Measurements from ENCODE around the gene RPL5. TPM values are rescaled to one million over a fixed set of nuclear protein-coding genes. Genes with fewer than 3 reads are reported as not detected.
A peak's percentile ranks its signal among the peaks of the same experiment; 100 is the strongest.

RPL5 gene
- total RNA-seq, 3 donors from 2014 or later (not counting 1 experiment from before 2014, with no cell fraction given), result 573 to 679 (median 647) TPM

DNA sequence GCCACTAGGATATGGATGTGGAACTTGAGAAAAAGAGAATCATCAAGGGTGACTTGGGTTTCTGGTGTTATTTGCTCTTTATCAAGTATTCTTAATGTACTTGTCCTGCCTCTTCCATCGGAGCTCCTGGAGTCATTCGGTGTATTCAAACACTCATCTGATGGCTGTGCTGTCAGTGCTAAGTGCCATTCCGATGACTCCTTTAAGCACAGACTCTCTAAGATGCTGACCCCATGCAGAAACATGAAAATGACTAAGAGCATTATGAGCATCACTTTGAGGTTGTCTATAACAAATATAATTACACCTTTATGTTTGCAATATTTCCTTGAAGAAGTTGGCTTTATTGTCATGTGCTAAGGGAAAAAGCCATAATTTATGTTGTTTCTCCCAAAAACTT, 11.3 kb upstream of the RPL5 start:
- H3K27ac ChIP-seq (ENCODE audit: low read length), result no peak overlapping the region
- TF ChIP-seq, protein P1, sequence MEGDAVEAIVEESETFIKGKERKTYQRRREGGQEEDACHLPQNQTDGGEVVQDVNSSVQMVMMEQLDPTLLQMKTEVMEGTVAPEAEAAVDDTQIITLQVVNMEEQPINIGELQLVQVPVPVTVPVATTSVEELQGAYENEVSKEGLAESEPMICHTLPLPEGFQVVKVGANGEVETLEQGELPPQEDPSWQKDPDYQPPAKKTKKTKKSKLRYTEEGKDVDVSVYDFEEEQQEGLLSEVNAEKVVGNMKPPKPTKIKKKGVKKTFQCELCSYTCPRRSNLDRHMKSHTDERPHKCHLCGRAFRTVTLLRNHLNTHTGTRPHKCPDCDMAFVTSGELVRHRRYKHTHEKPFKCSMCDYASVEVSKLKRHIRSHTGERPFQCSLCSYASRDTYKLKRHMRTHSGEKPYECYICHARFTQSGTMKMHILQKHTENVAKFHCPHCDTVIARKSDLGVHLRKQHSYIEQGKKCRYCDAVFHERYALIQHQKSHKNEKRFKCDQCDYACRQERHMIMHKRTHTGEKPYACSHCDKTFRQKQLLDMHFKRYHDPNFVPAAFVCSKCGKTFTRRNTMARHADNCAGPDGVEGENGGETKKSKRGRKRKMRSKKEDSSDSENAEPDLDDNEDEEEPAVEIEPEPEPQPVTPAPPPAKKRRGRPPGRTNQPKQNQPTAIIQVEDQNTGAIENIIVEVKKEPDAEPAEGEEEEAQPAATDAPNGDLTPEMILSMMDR (IDR thresholded peaks at IDR 0.05), result no peak
- Mint-ChIP-seq H3K9me3 (no peaks in the 10 kb centered on the region), H3K27ac (no peak overlapping the region), H3K36me3 (no peaks in the 10 kb centered on the region), H3K4me1 (no peaks in the 10 kb centered on the region), H3K4me3 (no peak overlapping the region), H3K27me3 (ENCODE audit: low read depth in 2 of 2) (peaks cover 14 to 15% of the 10 kb centered on the region in 2 donors)
- WGBS (ENCODE audit: insufficient coverage), result 95% methylated on average over 3 of the region's 3 CpGs
- no peaks in the 10 kb centered on the region for H3K36me3 ChIP-seq (ENCODE audit: control insufficient read depth, insufficient read depth, low read length)
- ATAC-seq, result no peak
- intact Hi-C loops (cut with micrococcal nuclease), result no loop called here
- H3K4me3 ChIP-seq (ENCODE audit: low read length), result no peak overlapping the region
- no peaks in the 10 kb centered on the region for H3K27me3 ChIP-seq (ENCODE audit: control insufficient read depth, insufficient read depth, low read length)
- H3K4me1 ChIP-seq (ENCODE audit: control insufficient read depth, insufficient read depth, low read length), result no peaks in the 10 kb centered on the region
- no peak for DNase-seq
- H3K9me3 ChIP-seq (ENCODE audit: control insufficient read depth, insufficient read depth, low read length), result no peaks in the 10 kb centered on the region

DNA sequence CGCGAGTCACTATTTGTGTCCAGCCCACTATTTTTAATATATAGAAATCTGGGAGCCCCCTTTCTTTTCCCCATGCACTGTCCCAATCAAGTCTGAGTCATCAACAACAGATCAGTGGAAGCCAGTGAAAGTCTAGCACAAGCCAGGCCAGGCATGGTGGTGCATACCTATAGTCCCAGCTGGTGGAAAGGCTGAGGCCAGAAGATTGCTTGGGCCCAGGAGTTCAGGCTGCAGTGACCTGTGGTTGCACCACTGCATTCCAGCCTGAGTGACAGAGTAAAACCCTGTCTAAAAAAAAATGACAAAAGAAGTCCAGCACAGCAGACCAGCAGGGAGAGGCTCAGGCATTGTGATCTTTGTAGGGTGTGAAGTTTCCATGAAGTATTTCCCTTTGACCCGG, 9.0 kb upstream of the RPL5 start:
- TF ChIP-seq, protein P1 (IDR thresholded peaks at IDR 0.05), result no peak
- Mint-ChIP-seq H3K27ac (no peak overlapping the region), H3K4me1 (no peaks in the 10 kb centered on the region), H3K9me3 (no peaks in the 10 kb centered on the region), H3K27me3 (ENCODE audit: low read depth in 2 of 2) (peaks cover 7 to 9% of the 10 kb centered on the region in 2 donors), H3K4me3 (no peak overlapping the region), H3K36me3 (no peaks in the 10 kb centered on the region)
- WGBS (ENCODE audit: insufficient coverage), result 100% methylated on average over 1 of the region's 3 CpGs
- no peaks in the 10 kb centered on the region for H3K27me3 ChIP-seq (ENCODE audit: control insufficient read depth, insufficient read depth, low read length)
- no peaks in the 10 kb centered on the region for H3K4me1 ChIP-seq (ENCODE audit: control insufficient read depth, insufficient read depth, low read length)
- intact Hi-C loops (cut with micrococcal nuclease), result no loop called here
- ATAC-seq (no peak), DNase-seq (no peak)
- no peak overlapping the region for H3K4me3 ChIP-seq (ENCODE audit: low read length)
- no peaks in the 10 kb centered on the region for H3K36me3 ChIP-seq (ENCODE audit: control insufficient read depth, insufficient read depth, low read length)
- H3K9me3 ChIP-seq (ENCODE audit: control insufficient read depth, insufficient read depth, low read length), result no peaks in the 10 kb centered on the region
- H3K27ac ChIP-seq (ENCODE audit: low read length), result no peak overlapping the region

DNA sequence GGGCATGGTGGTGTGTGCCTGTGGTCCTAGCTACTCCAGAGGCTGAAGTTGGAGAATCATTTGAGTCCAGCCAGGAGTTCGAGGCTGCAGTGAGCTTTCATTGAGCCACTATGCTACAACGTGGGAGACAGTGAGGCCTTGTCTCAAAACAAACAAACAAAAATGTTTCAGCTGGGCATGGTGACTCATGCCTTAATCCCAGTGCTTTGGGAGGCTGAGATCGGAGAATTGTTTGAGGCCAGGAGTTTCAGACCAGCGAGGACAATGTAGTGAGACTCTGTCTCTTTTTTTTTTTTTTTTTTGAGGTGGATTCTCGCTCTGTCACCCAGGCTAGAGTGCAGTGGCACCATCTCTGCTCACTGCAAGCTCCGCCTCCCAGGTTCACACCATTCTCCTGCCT, 5.0 kb upstream of the RPL5 start:
- Mint-ChIP-seq H3K36me3 (no peaks in the 10 kb centered on the region), H3K27ac (no peak overlapping the region), H3K4me1 (peaks cover 1 to 2% of the 10 kb centered on the region in 2 donors), H3K4me3 (no peak overlapping the region), H3K27me3 (ENCODE audit: low read depth in 2 of 2) (no peaks in the 10 kb centered on the region), H3K9me3 (no peaks in the 10 kb centered on the region)
- H3K9me3 ChIP-seq (ENCODE audit: control insufficient read depth, insufficient read depth, low read length), result no peaks in the 10 kb centered on the region
- no peak overlapping the region for H3K27ac ChIP-seq (ENCODE audit: low read length)
- TF ChIP-seq, protein P1 (IDR thresholded peaks at IDR 0.05), result no peak
- intact Hi-C loops (cut with micrococcal nuclease), result no loop called here
- no peaks in the 10 kb centered on the region for H3K36me3 ChIP-seq (ENCODE audit: control insufficient read depth, insufficient read depth, low read length)
- no peaks in the 10 kb centered on the region for H3K27me3 ChIP-seq (ENCODE audit: control insufficient read depth, insufficient read depth, low read length)
- DNase-seq (no peak), ATAC-seq (no peak)
- WGBS (ENCODE audit: insufficient coverage), result 93% methylated on average over 4 of the region's 6 CpGs
- H3K4me1 ChIP-seq (ENCODE audit: control insufficient read depth, insufficient read depth, low read length), result peaks cover 4% of the 10 kb centered on the region
- no peak overlapping the region for H3K4me3 ChIP-seq (ENCODE audit: low read length)

DNA sequence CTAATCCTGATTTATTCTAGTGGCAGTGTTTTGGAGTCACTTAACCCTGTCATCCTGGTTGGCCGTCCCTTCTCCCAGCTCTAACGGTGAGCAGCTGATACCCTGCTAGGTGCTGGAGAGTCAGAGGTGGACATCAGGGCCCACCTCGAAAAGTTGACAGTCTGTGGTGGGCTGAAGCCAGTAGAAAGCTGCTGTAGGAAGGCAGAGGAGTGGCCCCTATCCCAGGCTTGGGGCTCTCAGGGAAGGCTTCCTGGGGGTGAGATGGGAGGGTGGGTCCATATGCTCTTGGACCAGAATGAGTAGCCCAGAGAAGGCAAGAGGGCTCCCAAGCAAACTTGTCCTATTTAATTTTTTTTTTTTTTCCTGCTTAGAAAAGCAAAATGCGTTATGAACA, 475 bp upstream of the RPL5 start:
- Histone ChIP-seq H3K4me1 (ENCODE audit: control insufficient read depth, insufficient read depth, low read length) (peaks cover 24% of the 10 kb centered on the region), H3K36me3 (ENCODE audit: control insufficient read depth, insufficient read depth, low read length) (peaks cover 25% of the 10 kb centered on the region), H3K27me3 (ENCODE audit: control insufficient read depth, insufficient read depth, low read length) (no peaks in the 10 kb centered on the region), H3K9me3 (ENCODE audit: control insufficient read depth, insufficient read depth, low read length) (no peaks in the 10 kb centered on the region), H3K27ac (ENCODE audit: low read length) (no peak overlapping the region), H3K4me3 (ENCODE audit: low read length) (no peak overlapping the region)
- peak overlapping the region; percentile 99 for H3K4me3 Mint-ChIP-seq
- intact Hi-C loops (cut with micrococcal nuclease), result loop anchor here (2.0 kb wide), 1 partner anchor 349 kb away; the partner anchor contains the start of genes CCDC18 and TMED5
- H3K27me3 Mint-ChIP-seq (ENCODE audit: low read depth in 2 of 2), result no peaks in the 10 kb centered on the region
- H3K9me3 Mint-ChIP-seq, result no peaks in the 10 kb centered on the region
- H3K27ac Mint-ChIP-seq, result peak overlapping the region; percentile 98 to 100
- no peaks in the 10 kb centered on the region for H3K36me3 Mint-ChIP-seq
- WGBS (ENCODE audit: insufficient coverage), result 60% methylated on average over 4 of the region's 4 CpGs
- peaks cover 45 to 48% of the 10 kb centered on the region in 2 donors for H3K4me1 Mint-ChIP-seq
- peak in 1 of 2 donors; percentile 23 for DNase-seq
- no peak for ATAC-seq
- TF ChIP-seq, protein P1 (IDR thresholded peaks at IDR 0.05), result no peak

Data from natural killer cell (primary cell).